GM19025 (cell line): ENCODE data around the gene EIF4A3.

Experiments used
- ATAC-seq: cut with Tn5 transposase; IDR thresholded peaks from one replicate; pipeline ENCODE4 v1.9.1; 2021; ENCODE audit warnings: mild to moderate bottlenecking, low read depth, moderate library complexity; ENCODE audit not compliant: unreplicated experiment

The EIF4A3 gene

GRCh38 chr17:80086616-80087015 is 60.3 kb downstream of the EIF4A3 start:
- no peak for ATAC-seq

- ATAC-seq = no peak
These were observed 60.8 kb downstream of the EIF4A3 start for GRCh38 chr17:80086081-80086480.

DNA sequence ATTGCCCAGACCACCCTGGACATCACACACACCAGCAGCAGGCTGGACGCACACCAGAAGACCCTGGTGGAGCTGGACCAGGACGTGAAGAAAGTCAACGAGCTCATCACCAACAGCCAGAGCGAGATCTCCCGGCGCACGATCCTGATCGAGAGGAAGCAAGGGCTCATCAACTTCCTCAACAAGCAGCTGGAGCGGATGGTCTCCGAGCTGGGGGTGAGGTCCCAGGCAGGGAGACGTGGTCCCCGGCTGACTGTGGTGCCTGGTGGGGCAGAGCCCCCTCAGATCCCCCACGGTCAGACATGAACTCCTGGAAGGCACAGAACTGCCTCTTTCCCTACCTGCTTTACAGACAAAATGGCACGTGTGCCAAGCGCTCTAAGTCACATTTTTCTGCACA is 62.2 kb downstream of the EIF4A3 start:
- no peak for ATAC-seq
